Articular chondrocyte of knee joint (primary cell): ENCODE results near the gene MRPS6. TPM values are rescaled to one million over a fixed set of nuclear protein-coding genes. Genes with fewer than 3 reads are reported as not detected.

Experiments
- total RNA-seq: library from RNA; depleted of rRNA; stranded (reverse); fragments of >200 nt; gene quantifications from 2 replicates; pipeline ENCODE4 v1.2.3, GENCODE V29; 2012

Gene MRPS6
- 33.1 and 56.3 TPM in 2 replicates for total RNA-seq

GRCh38 chr21:34073032-34073748 is at the start of gene MRPS6, which contains the start of gene SLC5A3:
TSS of gene MRPS6 (plus strand) at chr21:34073578. CDS start at chr21:34073701, 123 bp downstream.
TSS of gene SLC5A3 (plus strand) at chr21:34073578. CDS start at chr21:34095199, 21,621 bp downstream.

Other genes starting within 250 kb of the MRPS6 start
- gene ATP5PO, start 157.8 kb upstream of the MRPS6 start, total RNA-seq = 159 and 167 TPM in 2 replicates
- 55.0 and 147 TPM in 2 replicates for gene SLC5A3, start within 50 bp of the MRPS6 start, total RNA-seq